DMS 273 (cell line): Measurements from ENCODE around the gene MBD6.
"Not testable (repeated sequence)": the region's sequence is repeated elsewhere in the genome, so short reads cannot be mapped to it uniquely, and the experiment has no call there.

Source experiments
- DNase-seq: peaks from one replicate; lab custom pipeline; 2025; ENCODE audit not compliant: unreplicated experiment; lab: John Stamatoyannopoulos, UW

MBD6 gene

DNA sequence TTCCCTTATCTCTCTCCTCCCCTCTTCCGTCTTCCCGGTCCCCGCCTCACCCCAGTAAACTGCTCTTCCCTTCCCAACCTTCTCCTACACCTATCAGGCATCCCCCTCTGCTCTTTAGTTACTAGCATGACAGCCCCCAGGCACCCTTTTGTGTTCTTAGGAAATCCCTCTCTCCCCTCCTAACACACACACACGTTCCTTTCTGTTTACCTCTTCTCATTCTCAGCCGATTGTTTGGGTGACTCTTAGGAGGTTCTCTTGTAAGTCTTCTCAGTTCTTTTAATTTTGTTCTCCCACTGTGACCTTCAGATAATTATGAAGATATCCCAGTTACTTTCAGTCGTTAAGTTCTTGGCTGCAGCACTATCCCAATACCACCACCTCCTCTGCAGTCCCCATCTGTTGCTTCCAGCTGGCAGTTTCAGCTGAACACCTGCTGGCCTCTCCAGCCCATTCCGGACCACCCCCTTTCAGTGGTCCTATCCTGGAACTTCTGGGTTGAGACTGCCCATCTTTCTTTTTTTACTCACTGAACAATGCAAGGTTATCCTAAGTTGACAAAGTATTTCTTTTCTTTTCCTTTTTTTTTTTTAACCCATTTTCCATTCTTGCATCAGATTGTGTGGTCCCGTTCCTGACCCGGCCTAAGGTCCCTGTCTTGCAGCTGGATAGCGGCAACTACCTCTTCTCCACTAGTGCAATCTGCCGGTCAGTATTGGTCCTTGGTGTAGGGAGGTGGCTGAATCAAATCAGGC is 34.0 kb upstream of the MBD6 start:
- peak; percentile 83 for DNase-seq

DNA sequence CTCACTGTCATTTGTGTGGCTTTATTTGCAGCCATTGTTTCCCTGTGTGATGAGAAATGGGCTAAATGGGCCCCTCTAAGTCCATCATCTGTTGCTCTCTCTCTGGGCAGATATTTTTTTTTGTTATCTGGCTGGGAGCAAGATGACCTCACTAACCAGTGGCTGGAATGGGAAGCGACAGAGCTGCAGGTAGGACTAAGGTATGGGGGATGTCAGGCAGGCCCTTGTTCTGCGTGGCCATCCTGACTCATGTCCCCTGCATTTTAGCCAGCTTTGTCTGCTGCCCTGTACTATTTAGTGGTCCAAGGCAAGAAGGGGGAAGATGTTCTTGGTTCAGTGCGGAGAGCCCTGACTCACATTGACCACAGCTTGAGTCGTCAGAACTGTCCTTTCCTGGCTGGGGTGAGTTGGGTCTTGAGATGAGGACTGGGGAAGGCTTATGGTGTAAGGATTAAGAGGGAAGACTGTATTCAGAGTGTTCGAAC is 33.4 kb upstream of the MBD6 start:
- DNase-seq, result no peak

DNA sequence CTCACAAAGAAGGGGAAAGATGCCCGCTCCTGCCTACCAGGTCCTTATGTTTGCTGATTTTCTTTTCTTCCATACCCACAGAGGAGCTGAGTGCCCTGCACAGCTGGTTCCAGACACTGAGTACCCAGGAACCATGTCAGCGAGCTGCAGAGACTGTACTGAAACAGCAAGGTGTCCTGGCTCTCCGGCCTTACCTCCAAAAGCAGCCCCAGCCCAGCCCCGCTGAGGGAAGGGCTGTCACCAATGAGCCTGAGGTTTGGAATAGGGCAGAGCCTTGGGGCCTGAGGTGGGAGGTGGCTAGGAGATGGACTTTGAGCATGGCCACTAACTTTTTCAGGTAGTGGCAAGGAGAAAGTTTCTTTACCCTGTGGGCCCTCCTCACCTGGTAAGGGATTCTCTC is 32.5 kb upstream of the MBD6 start:
- no peak for DNase-seq

DNA sequence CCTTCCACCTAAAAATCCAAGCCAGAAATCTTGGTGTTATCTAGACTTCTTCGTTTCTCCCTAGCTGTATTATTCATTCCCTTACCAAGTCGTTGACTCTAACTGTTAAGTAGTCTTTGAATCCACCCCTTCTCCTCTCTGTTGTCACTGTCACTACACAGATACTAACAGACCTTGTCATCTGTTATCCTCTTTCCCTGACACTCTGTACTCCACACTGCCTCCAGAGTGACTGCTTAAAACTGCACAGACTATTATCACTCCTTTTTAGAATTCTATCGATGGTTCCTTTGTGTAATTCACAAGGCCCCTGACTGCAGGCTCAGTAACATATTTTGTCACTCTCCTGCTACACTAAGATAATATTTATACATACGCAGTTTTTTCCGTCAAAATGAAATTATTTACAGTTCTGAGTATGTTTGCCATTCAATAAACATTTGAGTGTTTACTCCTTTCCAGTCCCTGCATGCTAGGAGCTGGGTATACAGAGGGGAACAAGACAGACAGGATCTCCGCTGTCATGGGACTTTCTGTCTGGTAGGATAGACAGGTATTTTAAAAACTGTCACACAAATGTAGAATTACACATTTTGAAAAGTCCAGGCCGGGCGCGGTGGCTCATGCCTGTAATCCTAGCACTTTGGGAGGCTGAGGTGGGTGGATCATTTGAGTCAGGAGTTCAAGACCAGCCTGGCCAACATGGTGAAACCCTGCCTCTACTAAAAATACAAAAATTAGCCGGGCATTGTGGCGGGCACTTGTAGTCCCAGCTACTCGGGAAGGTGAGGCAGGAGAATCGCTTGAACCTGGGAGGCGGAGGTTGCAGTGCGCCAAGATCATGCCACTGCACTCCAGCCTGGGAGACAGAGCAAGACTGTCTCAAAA is 31.0 kb upstream of the MBD6 start:
- peak; percentile 15 for DNase-seq

DNA sequence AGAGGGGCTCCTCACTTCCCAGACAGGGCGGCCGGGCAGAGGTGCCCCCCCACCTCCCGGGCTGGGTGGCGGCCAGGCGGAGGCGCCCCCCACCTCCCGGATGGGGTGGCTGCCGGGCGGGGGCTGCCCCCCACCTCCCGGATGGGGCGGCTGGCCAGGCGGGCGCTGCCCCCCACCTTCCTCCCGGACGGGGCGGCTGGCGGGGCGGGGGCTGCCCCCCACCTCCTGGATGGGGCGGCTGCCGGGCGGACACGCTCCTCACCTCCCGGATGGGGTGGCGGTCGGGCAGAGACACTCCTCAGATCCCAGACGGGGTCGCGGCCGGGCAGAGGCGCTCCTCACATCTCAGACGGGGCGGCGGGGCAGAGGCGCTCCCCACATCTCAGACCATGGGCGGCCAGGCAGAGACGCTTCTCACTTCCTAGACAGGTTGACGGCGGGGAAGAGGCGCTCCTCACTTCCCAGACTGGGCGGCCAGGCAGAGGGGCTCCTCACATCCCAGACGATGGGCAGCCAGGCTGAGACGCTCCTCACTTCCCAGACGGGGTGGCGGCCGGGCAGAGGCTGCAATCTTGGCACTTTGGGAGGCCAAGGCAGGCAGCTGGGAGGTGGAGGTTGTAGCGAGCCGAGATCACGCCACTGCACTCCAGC is 27.4 kb upstream of the MBD6 start:
- DNase-seq, result not testable (repeated sequence)

DNA sequence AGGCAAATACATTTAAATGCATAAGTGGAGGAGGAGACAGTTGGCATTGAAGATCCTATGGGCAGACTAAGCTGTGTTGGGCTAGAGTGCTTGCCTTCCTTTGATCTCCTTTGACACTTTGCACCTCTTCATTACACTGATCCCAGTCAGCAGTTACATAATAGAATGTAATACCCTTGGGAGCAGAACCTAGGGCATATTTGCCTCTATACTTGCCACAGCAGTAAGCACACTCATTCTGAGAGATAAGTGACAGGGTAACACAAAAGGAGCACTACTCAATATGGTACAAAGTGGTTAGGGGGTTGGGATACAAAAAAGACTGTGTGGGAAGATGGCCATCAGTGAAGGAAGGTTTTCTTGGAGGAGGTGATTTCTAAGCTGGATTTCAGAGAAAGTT is 25.8 kb upstream of the MBD6 start:
- no peak for DNase-seq

DNA sequence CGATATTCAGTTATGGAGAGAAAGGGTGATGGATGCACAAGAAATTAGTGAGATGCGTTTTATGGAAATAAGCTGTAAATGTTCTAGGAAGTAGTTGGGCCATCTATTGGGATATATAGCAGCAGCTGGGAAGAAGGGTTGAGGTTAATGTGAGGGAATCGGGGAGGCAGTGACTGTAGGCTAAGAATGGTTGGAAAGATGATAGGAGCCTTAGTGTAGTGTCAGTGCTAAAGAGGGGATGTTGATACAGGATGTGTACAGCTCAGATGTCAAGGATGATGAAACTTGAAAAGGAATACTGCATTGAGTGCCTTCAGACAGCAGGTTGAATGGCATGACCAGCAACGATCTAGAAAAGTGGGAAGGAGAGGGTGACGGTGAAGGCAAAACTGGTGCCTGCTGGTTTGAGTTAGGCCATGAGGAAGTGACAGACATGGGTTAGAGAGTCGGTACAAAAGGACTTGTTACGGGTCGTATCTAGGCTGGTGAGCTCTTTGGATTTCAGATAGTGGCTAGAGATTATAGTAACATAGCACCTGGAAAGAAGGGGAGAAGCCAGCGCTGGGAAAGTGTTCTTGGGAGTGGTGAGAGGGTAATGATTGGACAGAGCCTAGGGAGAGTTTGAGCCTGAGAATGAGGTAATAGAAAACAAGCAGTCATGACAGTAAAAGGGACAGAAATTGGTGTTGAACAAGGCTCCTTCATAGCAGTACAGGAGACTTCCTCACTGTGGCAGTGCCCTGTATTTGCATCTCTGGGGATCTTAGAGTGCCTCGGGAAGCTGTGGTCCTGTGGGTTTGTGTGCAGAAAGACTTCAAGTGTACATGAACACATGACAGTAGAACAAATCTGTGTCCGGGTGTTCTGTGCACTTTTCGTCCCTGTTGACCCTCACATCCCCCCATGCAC is 25.1 kb upstream of the MBD6 start:
- DNase-seq, result no peak

DNA sequence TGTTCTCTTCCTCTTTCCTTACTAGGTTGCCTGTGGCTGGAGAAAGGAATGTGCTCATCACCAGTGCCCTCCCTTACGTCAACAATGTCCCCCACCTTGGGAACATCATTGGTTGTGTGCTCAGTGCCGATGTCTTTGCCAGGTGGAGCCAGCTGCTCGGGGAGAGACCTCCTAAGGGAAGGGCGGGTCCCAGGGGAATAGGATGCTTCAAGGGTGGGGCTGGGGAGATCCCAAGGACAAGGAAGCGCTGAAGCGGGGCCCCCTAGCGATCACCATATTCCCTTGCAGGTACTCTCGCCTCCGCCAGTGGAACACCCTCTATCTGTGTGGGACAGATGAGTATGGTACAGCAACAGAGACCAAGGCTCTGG is 24.5 kb upstream of the MBD6 start:
- no peak for DNase-seq

DNA sequence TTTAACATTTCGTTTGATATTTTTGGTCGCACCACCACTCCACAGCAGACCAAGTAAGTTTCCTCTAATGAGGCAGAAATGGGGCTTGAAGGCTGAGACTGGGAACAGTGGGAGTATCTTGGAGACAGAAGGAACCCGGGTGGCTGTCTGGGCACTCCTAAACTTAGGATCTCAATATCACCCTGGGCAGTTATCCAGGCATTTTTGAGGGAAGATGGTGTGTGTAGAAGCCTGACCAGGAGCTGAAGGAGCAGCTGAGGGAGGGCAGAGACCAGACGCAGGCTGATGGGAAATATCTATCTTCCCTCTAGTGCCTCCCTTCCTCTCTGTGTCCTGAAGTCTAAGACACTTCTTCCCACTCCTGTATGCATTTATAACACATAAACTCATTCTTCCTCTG is 24.1 kb upstream of the MBD6 start:
- DNase-seq, result no peak

DNA sequence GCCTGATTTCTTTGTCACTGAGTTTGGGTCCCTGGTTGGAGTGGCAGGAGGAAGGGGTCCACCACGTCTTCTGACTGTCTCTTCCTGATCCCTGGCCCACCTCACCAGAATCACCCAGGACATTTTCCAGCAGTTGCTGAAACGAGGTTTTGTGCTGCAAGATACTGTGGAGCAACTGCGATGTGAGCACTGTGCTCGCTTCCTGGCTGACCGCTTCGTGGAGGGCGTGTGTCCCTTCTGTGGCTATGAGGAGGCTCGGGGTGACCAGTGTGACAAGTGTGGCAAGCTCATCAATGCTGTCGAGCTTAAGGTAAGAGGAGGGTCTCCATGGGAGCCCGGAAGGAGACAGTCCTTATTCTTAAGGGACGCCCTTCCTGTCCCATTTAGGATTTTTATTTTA is 22.4 kb upstream of the MBD6 start:
- no peak for DNase-seq

DNA sequence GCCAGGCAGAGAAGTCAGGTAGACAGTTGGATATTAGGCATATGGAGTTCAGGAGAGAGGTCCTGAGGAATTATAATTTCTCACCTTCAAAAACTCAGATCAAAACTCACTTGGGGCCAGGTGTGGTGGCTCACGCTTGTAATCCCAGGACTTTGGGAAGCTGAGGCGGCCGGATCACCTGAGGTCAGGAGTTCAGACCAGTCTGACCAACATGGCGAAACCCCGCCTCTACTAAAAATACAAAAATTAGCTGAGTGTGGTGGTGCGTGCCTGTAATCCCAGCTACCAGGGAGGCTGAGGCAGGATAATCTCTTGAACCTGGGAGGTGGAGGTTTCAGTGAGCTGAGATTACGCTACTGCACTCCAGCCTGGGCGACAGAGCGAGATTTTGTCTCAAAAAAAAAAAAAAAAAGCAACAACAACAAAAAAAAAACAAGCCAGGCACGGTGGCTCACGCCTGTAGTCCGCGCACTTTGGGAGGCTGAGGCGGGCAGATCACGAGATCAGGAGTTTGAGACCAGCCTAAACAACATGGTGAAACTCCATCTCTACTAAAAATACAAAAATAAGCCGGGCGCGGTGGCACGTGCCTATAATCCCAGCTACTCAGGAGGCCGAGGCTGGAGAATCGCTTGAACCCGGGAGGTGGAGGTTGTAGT is 20.2 kb upstream of the MBD6 start:
- not testable (repeated sequence) for DNase-seq

DNA sequence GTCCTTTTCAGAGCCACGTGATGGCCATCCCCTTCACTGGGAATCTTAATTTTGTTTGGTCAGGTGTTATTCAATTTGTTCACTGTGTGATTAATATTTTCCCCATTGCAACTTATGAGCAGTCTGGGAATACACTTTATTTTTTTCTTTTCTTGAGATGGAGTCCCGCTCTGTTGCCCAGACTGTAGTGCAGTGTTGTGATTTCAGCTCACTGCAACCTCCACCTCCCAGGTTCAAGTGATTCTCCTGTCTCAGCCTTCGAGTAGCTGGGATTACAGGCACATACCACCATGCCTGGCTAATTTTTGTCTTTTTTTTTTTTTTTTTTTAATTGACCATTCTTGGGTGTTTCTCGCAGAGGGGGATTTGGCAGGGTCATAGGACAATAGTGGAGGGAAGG is 16.1 kb upstream of the MBD6 start:
- not testable (repeated sequence) for DNase-seq

DNA sequence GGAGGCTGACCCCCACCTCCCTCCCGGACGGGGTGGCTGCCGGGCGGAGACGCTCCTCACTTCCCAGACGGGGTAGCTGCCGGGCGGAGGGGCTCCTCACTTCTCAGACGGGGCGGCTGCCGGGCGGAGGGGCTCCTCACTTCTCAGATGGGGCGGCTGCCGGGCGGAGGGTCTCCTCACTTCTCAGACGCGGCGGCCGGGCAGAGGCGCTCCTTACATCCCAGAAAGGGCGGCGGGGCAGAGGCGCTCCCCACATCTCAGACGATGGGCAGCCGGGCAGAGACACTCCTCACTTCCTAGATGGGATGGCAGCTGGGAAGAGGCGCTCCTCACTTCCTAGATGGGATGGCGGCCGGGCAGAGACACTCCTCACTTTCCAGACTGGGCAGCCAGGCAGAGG is 14.8 kb upstream of the MBD6 start:
- DNase-seq, result not testable (repeated sequence)

DNA sequence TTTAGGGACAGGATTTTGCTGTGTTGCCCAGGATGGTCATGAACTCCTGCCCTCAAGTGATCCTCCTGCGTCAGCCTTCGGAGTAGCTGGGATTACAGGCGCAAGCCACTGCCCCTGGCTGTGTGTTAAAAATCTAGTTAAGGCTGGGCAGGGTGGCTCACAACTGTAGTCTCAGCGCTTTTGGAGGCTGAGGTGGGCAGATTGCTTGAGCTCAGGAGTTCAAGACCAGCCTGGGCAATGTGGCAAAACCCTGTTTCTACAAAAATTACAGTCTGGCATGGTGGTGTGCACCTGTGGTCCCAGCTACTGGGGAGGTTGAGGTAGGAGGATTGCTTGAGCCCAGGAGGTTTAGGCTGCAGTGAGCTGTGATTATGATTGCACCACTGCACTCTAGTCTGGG is 11.5 kb upstream of the MBD6 start:
- no peak for DNase-seq

DNA sequence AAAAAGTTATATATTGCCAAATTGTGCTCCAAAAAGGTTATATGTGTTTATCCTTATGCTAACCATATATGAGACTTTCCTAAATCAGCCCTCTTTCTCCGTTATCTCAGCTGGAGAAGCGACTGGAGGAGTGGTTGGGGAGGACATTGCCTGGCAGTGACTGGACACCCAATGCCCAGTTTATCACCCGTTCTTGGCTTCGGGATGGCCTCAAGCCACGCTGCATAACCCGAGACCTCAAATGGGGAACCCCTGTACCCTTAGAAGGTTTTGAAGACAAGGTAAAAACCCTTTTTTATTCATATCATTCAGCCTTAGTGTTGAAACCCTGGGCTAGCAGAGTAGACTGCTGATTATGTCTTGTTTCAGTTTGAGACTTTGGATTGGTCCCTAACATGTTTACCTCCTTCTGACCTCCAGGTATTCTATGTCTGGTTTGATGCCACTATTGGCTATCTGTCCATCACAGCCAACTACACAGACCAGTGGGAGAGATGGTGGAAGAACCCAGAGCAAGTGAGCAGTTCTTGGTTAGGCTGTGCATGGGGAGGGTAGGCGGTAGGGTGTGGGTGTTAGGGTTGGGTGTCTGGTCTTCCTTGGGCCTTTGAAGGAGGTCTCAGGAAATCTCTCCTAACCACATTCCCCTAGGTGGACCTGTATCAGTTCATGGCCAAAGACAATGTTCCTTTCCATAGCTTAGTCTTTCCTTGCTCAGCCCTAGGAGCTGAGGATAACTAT is 10.9 kb upstream of the MBD6 start:
- DNase-seq, result no peak

DNA sequence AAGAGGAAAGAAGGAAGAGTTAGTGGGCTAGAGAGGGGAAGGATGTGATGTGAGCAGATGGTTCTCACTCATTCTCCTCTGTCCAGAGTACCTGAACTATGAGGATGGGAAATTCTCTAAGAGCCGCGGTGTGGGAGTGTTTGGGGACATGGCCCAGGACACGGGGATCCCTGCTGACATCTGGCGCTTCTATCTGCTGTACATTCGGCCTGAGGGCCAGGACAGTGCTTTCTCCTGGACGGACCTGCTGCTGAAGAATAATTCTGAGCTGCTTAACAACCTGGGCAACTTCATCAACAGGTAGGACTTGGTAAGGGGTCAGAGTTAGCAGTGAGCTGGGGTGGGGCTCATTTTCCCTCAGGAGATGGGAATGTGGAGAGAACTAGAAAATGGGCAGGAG is 10.0 kb upstream of the MBD6 start:
- no peak for DNase-seq

DNA sequence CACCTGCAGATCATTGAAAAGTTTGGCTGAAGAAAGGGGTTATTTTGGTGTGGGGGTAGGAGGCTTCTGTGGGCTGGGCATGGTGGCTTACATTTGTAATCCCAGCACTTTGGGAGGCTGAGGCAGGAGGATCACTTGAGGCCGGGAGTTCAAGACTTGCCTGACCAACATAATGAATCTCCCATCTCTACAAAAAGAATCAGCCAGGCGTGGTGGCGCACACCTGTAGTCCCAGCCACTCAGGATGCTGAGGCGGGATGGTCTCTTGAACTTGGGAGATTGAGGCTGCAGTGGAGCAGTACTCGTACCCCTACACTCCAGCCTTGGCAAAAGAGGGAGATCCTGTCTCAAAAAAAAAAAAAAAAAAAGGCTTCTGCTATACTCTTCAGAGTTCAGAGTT is 9.4 kb upstream of the MBD6 start:
- no peak for DNase-seq

DNA sequence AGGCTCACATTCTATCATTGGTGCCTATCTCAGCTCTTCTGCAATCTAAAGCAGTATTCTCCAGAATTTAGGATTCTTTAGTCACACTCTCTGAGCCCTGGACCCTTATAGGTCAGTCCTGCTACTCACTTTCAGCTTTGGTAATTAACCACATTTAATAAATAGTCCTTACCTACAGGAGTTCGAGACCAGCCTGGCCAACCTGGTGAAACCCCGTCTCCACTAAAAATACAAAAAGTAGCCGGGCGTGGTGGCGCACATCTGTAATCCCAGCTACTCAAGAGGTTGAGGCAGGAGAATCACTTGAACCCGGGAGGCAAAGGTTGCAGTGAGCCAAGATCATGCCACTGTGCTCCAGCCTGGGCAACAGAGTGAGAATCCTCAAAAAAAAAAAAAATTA is 8.9 kb upstream of the MBD6 start:
- not testable (repeated sequence) for DNase-seq

DNA sequence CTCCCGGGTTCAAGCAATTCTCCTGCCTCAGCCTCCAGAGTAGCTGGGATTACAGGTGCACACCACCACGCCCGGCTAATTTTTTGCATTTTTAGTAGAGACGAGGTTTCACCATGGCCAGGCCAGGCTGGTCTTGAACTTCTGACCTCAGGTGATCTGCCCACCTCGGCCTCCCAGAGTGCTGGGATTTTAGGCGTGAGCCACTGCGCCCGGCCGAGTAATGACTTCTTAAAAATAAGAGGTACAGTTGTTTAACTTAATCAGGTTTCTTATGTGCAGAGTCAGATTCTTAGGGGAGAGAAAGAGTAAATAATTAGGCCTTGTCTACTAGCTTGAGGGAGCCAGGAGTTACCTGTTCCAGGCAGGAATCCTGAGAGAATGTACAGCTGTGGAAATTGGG is 8.4 kb upstream of the MBD6 start:
- not testable (repeated sequence) for DNase-seq
